Activated CD4-positive, alpha-beta T cell treated with anti-CD3 and anti-CD28 coated beads, Interleukin-2, amount 50 U/mL, for 4 hours (primary cell): ENCODE data around the gene HERC4.
"Not testable (repeated sequence)": the region's sequence is repeated elsewhere in the genome, so short reads cannot be mapped to it uniquely, and the experiment has no call there.

Experiments
- DNase-seq, 2 experiments: peaks; one replicate each; pipeline ENCODE4 v3.0.0-alpha.2; 2020

HERC4 gene

DNA sequence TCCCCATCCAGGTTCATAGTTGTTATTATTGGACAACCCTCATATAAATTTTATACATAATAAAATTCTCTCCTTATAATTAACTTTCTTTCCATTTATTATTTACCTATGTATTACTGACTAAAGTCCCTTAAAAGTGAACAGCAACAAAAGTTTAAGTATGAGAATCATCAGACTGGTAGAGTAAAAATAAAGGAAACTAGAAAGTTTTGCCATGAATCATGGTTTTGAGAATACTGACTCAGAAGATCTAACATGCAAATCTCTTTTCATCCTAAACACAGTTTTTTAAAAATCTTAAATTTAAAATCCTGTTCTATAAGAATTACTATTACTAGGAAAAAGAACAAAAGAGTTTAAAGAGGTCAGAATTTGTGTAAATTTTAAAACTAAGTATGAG is 32.1 kb downstream of the HERC4 start:
- DNase-seq, result no peak

DNA sequence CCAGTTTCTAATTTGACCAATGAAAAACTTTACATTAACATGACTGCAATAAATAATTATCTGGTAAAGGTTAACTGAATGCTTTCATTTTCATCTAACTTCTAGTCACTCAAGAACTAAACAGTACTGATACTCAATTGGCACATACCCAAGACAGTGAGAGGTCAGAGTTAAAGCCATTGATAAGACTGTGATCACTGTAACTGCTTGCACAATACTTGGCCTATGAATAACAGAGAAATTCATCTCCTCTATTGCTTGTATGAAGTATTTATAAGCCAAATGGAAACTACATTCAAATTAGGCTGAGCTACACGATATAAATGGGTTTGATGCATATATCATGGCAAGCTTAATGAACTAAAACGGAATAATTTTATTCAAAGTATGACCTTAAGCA is 43.0 kb downstream of the HERC4 start:
- no peak for DNase-seq

DNA sequence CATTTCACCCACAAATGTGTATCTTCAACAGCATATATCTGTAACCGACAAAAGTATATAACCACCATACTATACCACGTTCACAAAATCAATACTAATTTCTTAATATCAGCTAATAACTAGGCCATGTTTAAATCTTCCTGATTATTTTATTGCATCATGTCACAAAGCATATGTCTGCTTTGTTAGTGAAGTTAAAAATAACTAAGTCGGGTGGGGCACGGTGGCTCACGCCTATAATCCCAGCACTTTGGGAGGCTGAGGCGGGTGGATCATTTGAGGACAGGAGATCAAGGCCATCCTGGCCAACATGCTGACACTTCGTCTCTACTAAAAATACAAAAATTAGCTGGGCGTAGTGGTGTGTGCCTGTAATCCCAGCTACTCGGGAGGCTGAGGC is 47.7 kb downstream of the HERC4 start:
- no peak for DNase-seq

DNA sequence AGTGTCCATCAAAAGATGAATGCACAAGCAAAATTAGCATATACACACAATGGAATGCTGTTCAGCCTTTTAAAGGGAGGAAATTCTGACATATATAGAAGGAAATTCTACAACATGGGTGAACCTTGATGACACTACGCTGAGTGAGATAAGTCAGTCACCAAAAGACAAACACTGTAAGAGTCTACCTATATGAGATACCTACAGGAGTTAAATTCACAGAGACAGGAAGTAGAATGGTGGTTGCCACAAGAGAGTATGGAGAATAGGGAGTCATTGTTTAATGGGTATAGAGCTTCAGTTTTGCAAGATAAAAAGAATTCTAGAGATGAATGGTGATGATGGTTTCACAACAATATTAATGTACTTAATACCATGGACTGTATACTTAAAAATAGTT is 51.8 kb downstream of the HERC4 start:
- no peak for DNase-seq

DNA sequence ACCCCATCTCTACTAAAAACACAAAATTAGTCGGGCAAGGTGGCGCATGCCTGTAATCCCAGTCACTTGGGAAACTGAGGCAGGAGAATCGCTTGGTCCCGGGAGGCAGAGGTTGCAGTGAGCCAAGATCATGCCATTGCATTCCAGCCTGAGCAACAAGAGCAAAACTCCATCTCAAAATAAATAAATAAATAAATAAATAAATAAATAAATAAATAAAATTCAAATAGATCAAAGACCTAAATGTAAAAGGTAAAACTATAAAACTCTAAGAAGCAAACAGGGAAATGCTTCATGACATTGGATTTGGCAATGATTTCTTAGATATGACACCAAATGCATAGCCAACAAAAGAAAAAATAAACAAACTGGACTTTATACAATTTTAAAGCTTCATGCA is 52.8 kb downstream of the HERC4 start:
- not testable (repeated sequence) for DNase-seq

DNA sequence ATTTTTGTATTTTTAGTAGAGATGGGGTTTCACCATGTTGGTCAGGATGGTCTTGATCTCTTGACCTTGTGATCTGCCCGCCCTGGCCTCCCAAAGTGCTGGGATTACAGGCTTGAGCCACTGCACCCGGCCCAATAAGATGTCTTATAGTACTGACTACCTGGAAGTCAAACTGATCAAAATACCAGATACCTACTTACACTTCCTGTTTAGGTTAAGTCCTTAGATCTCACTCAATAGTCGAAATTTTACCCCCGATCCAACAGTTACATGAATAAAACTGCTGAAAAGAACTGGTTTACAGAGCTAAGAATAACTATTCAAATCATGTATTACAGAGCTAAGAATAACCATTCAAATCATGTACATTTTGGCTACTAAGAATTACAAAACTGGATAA is 58.6 kb downstream of the HERC4 start:
- not testable (repeated sequence) for DNase-seq

DNA sequence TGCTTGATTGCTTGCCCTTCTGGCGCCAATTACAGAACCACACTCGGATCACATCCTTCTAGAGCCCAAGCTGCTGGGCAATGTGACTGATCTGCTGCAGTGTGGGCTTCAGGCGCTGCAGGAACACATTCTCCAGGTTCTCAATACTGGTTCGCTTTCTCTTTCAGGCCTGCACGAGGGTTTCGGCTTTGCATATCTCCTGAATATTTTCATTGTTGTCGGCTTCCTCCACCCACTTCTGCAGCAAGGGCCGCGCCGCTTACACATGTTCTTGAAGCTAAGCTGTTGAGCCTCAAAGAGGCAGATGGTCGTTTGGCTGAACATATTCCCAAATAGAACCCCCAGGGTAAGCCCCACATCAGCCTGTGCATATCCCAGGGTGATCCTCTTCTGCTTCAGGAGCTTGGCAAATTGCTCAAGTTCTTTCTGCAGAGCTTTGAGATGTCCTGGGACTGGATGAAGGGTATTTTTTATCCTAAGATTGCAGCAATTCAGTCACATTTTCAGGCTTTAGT is 64.6 kb downstream of the HERC4 start:
- no peak for DNase-seq

DNA sequence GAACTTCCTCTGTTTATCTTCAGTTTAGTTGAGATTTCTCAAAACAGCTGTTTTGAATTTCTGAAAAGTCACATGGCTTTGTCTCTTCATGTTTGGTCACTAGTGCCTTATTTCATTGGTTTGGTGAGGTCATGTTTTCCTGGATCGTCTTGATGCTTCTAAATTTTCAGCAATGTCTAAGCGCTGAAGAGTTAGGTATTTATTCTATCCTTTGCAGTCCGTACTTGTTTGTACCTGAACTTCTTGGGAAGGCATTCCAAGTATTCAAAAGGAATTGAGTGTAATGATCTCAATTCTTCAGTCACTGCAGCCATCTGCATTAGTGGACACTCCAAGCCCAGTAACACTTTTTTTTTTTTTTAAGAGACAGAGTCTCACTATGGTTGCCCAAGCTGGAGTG is 67.7 kb downstream of the HERC4 start:
- no peak for DNase-seq

DNA sequence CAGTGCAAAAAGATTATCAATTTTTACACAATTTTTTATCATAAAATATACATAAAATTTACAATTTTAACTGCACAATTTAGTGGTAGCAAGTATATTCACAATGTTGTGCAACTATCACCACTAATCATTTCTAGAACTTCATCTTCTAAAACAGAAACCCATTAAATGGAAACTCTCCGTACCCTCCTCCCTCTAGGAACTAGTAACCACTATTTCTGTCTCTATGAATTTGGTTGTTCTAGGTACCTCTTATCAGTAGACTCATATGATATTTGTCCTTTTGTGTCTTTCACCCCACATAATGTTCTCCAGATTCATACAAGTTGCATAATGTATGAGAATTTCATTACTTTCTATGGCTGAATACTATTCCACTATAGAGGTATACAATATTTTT is 73.5 kb downstream of the HERC4 start:
- no peak for DNase-seq

DNA sequence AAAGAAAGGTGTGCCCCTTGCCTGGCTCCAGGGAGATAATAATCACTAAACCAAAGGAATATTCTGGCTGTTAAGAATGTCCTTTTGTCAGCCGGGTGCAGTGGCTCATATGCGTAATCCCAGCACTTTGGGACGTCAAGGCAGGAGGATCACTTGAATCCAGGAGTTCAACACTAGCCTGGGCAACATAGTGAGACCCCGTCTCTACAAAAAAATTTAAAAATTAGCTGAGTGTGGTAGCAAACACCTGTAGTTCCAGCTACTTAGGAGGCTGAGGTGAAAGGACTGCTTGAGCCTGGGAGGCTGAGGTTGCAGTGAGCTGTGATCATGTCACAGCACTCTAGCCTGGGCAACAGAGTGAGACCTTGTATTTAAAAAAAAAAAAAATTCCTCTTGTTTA is 74.1 kb downstream of the HERC4 start:
- no peak for DNase-seq

DNA sequence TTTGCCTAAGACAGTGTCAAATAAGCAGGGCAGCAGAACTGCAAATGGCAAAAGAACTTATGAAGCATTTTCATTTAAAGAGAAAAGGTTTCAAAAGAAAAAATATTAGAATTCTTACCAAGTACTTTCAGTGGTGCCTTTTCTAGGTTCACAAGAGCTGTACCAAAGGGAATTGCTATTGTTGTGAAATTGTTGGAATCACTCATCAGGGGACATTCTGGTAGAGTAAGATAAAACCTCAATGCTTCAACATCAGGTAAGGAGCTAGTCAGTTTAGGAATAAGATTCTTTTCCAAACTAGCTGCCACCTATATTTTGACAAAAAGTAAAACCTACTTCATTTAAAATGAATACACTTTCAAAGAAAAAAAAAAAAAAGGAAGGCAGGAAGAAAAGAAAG is 85.0 kb downstream of the HERC4 start:
- DNase-seq, result no peak

DNA sequence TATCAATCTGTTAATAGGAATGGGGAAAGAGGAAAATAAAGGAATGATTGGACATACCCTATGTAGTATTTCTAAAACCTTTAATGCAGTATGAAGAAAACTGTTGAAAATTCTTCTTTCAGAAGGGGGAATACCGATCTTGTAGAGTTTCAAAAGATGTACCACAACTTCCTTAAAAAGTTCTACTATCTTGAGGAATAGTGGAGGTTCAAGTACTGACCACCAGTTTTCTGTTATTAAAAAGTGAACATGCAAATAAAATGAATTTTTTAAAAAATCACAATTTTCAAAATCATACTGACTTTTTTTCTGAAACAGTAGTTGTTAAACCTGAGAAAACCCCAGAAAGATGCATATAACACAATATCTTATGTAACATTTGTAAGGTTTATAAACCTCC is 86.5 kb downstream of the HERC4 start:
- DNase-seq, result no peak

DNA sequence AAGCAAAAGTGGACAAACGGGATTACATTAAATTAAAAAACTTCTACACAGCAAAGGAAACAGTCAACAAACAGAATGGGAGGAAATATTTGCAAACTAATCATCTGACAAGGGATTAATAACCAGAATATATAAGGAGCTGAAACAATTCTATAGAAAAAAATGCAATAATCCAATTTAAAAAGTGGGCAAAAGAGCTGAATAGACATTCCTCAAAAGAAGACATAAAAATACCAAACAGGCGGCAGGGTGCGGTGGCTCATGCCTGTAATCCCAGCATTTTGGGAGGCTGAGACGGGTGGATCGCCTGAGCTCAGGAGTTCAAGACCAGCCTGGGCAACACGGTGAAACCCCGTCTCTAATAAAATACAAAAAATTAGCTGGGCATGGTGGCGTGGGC is 92.5 kb downstream of the HERC4 start:
- DNase-seq, result not testable (repeated sequence)

DNA sequence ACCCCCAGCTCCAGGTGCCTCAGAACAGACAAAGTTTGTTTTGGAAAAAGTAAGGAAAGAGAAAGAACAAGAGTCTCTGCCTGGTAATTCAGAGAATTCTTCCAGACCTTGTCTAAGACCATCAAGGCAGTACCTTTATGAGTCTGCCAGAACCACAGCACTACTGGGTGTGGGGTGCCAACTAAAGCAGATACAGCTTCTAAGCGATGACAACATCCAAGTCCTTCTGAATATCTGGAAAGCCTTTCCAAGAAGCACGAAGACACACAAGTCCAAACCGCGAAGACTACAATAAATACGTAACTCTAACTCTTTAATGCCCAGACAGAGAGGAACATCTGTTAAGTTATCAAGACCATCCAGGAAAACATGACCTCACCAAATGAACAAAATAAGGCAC is 96.3 kb downstream of the HERC4 start:
- no peak for DNase-seq

DNA sequence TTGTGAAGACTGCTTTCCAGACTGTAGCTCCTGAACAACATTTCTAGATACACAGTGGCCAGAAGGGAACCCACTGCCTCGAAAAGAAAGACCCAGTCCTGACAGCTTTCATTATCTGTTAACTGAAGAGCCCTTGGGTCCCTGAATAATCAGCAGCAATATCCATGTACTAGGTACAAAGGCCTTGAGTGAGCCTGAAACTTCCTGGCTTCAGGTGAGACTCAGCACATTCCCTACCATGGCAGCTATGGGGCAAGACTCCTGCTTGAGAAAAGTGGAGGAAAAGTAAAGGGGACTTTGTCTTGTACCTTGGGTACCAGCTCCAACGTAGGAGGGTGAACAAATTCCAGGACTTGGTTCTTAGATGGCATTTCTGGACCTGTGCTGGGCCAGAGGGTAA is 97.8 kb downstream of the HERC4 start:
- DNase-seq, result no peak

DNA sequence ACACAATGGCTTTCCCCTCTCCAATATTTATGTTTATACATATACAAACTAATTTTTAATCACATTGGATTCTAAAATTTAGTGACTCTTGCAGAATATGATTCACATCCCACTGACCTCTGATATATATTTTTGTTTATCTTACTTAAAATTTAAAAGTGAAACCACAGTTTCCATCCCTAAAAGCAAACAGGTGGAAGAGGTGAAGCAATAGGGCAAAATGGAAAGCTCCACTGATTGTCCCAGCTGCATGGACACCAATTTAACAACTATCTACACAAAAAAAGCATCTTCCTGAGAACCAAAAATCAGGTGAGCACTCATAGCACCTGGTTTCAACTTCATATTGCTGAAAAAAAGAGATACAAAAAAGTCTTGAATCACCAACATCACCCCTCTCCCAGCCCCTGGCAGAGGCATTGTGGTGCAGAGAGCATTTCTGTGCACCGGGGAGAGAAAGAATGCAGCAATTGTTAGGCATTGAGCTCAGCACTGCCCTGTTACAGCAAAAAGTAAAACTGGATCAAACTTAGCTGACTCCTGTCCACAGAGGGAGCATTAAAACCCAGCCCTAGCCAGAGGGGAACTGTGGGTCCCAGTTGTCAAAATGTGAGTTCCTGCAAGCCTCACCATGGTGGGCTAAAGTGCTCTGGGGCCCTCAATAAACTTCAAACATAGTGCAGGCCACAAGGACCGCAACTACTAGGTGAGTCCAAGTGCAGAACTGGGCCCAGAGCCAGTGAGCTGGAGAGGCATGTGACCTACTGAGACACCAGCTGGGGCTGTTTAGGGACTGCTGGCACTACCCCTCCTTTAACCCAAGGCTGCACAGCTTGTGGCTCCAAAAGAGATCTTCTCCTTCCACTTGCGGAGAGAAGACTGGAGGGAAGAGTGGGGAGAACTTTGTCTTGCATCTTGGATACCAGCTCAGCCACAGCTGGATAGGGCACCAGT is 98.5 kb downstream of the HERC4 start:
- no peak for DNase-seq

DNA sequence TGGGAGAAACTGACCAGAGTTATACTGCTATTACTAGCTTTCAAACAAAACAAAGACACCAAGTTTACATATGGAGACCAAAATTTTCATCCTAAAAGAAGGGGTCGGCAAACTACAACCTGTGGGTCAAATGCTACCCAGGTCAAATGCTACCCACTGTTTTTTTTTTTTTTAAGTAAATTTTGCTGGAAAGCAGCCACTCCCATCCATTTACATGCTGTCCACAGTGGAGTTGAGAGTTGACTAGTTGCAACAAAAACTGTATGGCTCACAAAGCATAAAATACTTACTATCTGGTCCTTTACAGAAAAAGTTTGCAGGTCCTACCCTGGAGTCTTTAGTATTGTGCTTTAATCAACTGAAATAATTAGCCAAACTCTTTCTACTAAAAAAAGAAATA is 99.2 kb downstream of the HERC4 start:
- no peak for DNase-seq

DNA sequence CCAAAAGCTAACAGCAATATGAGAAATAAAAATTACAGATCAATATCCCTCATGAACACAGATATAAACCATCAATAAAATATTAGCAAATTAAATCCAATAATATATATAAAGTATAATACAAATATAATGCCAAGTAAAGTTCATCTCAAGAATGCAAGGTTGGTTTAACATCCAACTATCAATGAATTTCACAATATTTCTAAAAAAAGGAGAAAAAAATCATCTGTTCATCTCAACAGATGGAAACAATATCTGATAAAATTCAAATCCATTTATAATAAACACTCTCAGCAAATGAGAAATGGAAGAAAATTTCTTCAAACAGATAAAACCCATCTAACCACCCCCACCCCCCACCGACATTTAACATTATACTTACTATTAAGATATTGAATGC is 103.8 kb downstream of the HERC4 start:
- no peak for DNase-seq

DNA sequence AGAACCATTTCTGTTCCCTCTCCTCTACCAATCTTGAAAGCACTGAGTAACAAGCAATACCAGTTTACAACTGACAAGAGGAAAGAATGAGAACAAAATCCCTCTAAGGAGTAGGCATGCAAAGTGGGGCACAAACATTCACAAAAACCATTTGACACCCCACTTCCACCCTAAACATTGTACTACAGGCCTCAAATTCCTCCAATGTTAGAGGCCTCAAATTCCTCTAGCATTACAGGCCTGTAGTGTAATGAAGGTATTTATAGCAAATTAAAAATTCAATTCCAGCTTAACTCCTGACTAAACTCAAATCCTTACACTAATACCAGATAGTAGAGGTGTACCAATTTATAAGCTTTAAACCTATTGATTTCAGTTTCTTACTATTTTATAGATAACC is 105.2 kb downstream of the HERC4 start:
- DNase-seq, result no peak

DNA sequence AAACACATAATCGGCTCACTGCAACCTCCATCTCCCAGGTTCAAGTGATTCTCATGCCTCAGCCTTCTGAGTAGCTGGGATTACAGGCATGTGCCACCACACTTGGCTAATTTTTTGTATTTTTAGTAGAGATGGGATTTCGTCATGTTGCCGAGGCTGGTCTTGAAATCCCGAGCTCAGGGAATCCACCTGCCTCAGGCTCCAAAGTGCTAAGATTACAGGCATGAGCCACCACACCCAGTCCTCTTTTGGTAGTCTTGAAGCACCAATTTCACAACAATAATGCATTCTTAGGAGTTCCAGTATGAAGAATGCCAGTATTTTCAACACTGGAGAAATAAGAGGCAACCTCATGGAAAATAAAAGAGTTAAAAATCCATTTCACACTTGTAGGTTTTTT is 109.0 kb downstream of the HERC4 start:
- DNase-seq, result not testable (repeated sequence)

DNA sequence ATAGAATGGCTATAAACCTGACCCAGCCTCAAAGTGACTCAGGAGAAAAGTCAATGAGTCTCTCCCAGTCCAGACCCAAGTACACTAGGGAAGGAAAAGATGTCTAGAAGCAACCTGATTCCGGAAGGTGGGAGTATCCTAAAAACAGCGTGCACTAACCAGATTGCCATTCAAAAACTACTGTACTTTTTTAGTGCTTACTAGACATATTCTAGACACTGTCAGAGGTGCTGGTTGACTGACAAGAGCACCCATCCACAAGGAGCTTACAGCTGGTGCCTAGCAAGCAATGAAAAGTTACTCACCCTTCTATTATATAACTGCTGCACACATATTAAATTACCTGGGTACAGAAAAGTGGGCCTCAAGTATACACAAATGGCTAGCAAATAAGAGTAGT is 109.6 kb downstream of the HERC4 start:
- DNase-seq, result no peak

DNA sequence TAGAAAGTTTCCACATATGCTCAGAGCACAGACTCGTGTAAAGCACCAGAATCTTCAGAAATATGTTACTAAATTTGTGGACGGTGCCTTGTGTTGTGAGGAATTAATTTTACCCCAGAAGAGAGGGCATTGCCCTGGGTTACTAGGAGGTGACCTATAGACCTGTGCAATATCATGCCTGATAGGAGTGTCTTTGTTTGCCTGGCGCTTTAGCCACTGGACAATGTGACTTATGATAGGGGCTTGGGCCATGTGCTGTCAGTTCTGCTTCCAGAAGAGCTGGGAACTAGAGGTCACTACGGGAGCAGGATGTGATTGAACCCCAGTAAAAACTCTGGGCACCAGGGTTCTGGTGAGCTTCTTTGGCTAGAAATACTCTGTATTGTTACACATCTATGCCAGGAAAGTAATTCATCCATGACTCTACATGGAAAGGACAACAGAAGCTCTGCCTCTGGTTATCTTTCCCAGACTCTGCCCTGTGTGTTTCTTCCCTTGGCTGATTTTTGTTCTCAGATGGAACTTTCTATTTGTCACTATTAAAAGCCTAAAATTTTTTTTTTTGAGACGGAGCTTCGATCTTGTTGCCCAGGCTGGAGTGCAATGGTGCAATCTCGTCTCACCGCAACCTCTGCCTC is 115.1 kb downstream of the HERC4 start:
- no peak for DNase-seq

DNA sequence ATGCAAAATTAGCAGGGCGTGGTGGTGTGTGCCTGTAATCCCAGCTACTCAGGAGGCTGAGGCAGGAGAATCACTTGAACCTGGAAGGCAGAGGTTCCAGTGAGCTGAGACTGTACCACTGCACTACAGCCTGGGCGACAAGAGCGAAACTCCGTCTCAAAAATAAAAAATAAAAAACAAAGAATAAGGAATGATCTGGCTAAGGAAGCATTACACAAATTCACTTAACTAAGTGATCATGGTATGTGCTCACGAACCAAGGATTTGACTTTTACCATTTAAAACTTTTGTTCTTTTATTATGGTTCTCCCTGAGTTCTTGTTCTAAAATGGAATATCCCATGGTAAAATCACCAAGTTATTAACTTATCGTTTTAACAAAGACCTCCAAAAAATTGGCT is 119.5 kb downstream of the HERC4 start:
- DNase-seq, result no peak

DNA sequence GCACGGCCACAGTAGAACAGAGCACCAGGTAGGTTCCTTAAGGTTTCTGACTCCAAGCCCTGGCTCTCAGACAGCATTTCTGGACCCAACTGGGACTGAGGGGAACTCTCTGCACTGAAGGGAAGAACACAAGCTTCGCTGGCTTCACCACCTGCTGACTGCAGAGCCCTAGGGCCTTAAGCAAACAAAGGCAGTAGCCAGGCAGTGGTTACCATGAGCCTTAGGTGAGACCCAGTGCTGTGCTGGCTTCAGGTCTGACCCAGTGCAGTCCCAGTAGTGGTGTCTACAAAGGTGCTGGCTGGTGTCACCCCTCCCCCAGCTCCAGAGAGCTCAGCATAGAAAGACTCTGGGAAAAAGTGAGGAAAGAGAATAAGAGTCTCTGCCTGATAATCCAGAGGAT is 131.2 kb downstream of the HERC4 start:
- DNase-seq, result no peak
